Dendritic cell treated with granulocyte-macrophage colony-stimulating factor and Interleukin-4, amounts not matched to agents 40 ng/mL and 50 ng/mL, for 4 days (primary cell): ENCODE data around the gene CASKIN1.
"Not testable (repeated sequence)": the region's sequence is repeated elsewhere in the genome, so short reads cannot be mapped to it uniquely, and the experiment has no call there.

Source experiments
- H3K27ac Mint-ChIP-seq: one replicate; pipeline ENCODE4 v1.8.0; 2022; ENCODE audit warnings: mild to moderate bottlenecking, mixed read lengths
- H3K27me3 Mint-ChIP-seq: one replicate; pipeline ENCODE4 v1.8.0; 2022; ENCODE audit warnings: mild to moderate bottlenecking, mixed read lengths
- H3K36me3 Mint-ChIP-seq: one replicate; pipeline ENCODE4 v1.8.0; 2022; ENCODE audit warnings: low read depth, mixed read lengths
- H3K4me1 Mint-ChIP-seq: one replicate; pipeline ENCODE4 v1.8.0; 2022; ENCODE audit warnings: low read depth, mixed read lengths
- H3K4me3 Mint-ChIP-seq: one replicate; pipeline ENCODE4 v1.8.0; 2022; ENCODE audit warnings: mild to moderate bottlenecking, moderate library complexity, mixed read lengths
- H3K9me3 Mint-ChIP-seq: one replicate; pipeline ENCODE4 v1.8.0; 2022; ENCODE audit warnings: mixed read lengths
- intact Hi-C: fragments of 100-400 bp; cut with micrococcal nuclease; formaldehyde crosslinking; loops from one replicate; pipeline ENCODE4 v1.15.0; 2022

CASKIN1 gene

DNA sequence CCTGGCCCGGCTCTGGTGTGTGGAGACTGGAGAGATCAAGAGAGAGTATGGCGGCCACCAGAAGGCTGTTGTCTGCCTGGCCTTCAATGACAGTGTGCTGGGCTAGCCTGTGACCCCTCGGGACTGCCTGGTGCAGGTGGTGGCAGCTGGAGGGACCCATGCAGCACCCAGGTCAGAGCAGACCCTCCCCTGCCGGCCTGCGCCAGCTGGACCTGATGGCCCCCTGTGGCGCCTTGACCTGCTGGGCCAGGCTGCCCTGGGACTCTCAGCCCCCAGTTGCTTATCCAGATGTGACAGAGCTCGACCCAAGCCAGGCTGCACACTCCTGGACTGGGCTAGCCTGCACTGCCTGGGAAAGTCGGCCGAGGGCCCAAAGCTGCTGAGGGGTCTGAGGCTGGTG, 12.4 kb upstream of the CASKIN1 start:
- intact Hi-C loops: no loop called here
- Mint-ChIP-seq H3K4me3 (no peak overlapping the region), H3K9me3 (no peaks in the 10 kb centered on the region), H3K36me3 (peaks cover 78% of the 10 kb centered on the region), H3K27ac (no peak overlapping the region), H3K4me1 (peaks cover 68% of the 10 kb centered on the region), H3K27me3 (no peaks in the 10 kb centered on the region)

DNA sequence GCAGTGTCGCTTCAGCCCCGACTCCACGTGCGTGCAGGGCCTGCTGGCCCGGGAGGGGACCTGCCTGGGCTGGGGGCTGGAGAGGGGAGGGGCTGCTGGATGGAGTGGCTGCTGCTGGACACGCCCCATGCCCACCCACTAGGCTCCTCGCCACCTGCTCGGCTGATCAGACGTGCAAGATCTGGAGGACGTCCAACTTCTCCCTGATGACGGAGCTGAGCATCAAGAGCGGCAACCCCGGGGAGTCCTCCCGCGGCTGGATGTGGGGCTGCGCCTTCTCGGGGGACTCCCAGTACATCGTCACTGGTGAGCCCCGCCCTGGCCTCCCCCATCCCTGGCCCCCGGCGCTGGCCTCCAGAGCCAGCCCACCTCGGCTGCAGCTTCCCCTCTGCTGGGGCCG, 11.9 kb upstream of the CASKIN1 start:
- intact Hi-C loops: no loop called here
- Mint-ChIP-seq H3K27me3 (peaks cover 2% of the 10 kb centered on the region), H3K36me3 (peaks cover 73% of the 10 kb centered on the region), H3K9me3 (no peaks in the 10 kb centered on the region), H3K4me3 (no peak overlapping the region), H3K27ac (no peak overlapping the region), H3K4me1 (peaks cover 68% of the 10 kb centered on the region)

DNA sequence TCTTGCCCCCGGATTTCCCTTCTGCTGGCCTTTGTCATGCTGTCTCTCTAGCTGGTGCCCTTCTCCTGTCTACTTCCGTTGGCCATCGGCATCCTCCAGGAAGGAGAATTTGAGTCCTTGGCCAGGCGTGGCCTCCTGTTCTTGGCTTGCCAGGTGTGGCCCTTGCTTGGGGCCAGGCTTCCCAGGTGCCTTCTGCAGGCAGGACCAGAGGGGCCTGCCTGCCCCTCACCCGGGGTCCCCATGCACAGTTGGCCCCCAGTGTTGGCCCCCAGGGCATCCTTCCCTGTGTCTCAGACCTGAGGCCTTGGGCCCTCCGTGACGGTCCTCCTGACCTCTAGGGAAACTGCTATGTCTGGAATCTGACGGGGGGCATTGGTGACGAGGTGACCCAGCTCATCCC, 11.5 kb upstream of the CASKIN1 start:
- intact Hi-C loops: no loop called here
- no peaks in the 10 kb centered on the region for H3K9me3 Mint-ChIP-seq
- peaks cover 69% of the 10 kb centered on the region for H3K36me3 Mint-ChIP-seq
- peaks cover 4% of the 10 kb centered on the region for H3K27me3 Mint-ChIP-seq
- no peak overlapping the region for H3K4me3 Mint-ChIP-seq
- H3K27ac Mint-ChIP-seq: no peak overlapping the region
- H3K4me1 Mint-ChIP-seq: peaks cover 65% of the 10 kb centered on the region

DNA sequence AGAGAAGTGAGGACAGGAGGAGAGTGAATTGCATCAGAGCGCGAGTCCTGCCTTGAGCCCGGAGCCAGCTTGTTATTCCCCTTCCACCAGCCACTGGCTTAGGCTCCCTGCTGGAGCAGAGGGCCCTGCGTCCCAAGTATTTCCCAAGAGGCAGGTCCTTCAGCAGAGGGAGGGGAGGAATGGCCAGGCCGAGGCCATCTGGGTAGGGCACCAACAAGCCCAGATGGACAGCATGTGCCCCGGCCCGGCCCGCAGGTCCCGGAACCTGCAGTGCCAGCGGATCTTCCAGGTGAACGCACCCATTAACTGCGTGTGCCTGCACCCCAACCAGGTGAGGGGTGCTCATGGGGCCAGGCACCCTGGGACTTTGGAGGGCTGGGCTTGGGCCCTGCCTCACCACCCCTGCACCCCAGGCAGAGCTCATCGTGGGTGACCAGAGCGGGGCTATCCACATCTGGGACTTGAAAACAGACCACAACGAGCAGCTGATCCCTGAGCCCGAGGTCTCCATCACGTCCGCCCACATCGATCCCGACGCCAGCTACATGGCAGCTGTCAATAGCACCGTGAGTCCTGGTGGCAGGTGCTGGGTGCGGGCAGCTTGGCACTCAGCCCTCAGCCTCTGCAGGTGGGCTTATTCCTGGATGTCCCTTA, 10.5 kb upstream of the CASKIN1 start:
- Mint-ChIP-seq H3K9me3 (no peaks in the 10 kb centered on the region), H3K36me3 (peaks cover 59% of the 10 kb centered on the region), H3K27me3 (peaks cover 10% of the 10 kb centered on the region), H3K27ac (peak overlapping the region; percentile 86), H3K4me3 (no peak overlapping the region), H3K4me1 (peaks cover 56% of the 10 kb centered on the region)
- intact Hi-C loops: no loop called here

DNA sequence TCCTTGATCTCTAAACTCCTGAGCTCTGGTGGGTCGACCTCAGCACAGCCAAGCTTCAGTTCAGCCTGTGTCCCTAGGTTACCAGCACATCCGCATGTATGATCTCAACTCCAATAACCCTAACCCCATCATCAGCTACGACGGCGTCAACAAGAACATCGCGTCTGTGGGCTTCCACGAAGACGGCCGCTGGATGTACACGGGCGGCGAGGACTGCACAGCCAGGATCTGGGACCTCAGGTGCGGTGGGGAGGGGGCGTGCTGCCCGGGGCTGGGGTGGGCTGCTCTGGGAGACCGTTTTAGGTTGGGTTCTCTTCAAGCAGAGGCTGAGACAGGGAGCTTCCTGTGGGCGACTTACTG, 10.0 kb upstream of the CASKIN1 start:
- Mint-ChIP-seq H3K9me3 (no peaks in the 10 kb centered on the region), H3K27me3 (peaks cover 15% of the 10 kb centered on the region), H3K27ac (peak overlapping the region; percentile 86), H3K36me3 (peaks cover 54% of the 10 kb centered on the region), H3K4me3 (peak overlapping the region; percentile 85), H3K4me1 (peaks cover 50% of the 10 kb centered on the region)
- intact Hi-C loops: no loop called here

DNA sequence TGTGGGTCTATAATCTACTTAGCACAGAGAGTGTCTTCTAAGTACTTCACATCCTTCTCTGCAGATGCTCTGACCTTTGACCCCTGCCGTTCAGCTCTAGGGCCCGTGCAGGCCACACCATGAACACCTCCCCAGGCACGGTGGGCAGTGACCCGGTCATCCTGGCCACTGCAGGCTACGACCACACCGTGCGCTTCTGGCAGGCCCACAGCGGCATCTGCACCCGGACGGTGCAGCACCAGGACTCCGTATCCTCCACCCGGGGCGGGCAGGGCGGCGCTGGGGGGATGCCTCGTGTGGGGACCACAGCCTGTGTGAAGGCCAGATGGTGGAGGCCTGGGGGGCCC, 9.5 kb upstream of the CASKIN1 start:
- H3K27me3 Mint-ChIP-seq: peaks cover 17% of the 10 kb centered on the region
- intact Hi-C loops: loop anchor here (1.0 kb wide), 2 partner anchors 17 to 51 kb away; partner anchors contain the start of genes E4F1 and TRAF7
- H3K27ac Mint-ChIP-seq: peak overlapping the region; percentile 86
- H3K4me3 Mint-ChIP-seq: peak overlapping the region; percentile 85
- H3K4me1 Mint-ChIP-seq: peaks cover 50% of the 10 kb centered on the region
- H3K36me3 Mint-ChIP-seq: peaks cover 49% of the 10 kb centered on the region
- H3K9me3 Mint-ChIP-seq: no peaks in the 10 kb centered on the region

DNA sequence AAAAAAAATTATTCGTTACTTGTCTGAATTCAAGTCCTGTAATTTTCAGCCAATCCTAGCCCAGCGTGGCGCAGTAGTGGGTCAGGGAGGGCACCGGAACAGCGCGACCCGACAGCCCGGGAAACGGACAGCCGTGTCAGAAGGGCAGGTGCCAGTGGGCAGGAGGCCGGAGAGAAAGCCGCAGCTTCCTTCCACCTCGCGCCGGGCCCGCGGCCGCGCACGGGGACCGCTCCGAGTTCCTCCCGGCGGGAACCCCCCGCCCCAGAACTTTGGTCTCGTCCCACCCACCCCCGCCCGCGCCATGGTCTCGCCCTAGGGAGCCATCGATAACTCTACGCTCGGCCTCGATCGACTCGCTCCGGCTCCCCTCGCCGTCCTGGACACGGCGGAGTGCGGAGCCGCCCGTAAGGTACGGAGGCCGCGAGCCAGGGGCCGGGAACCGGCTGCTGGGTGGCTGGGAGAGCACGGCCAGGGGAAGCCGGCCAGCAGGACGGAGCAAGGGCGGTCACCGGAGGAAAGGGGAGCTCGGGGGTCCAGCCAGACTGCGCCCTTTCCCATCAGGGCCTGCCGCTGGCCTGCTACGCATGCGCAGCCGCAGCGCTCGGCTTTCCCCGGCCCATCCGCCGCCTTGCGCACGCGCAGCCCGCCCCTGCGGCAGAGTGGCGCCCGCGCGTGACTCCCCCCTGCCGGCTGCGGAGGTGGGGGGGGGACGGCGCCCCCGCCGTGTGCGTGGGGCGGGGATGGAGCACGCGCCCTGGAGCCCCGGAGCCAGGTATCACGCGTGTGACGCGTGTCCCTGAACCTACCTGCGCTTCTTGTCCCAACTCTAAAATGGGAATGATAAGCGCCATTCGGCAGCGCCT, 8.9 kb upstream of the CASKIN1 start, which contains the start of gene MLST8:
Gene MLST8 (plus strand): TSS at position 351 of the 863 bp plus-strand sequence. CDS start 632 bp downstream, outside the sequence.
- Mint-ChIP-seq H3K27ac (peak within 1 kb of the TSS; percentile 86), H3K9me3 (no peaks in the 10 kb centered on the region), H3K4me1 (peaks cover 47% of the 10 kb centered on the region), H3K27me3 (peaks cover 21% of the 10 kb centered on the region), H3K4me3 (peak within 1 kb of the TSS; percentile 85), H3K36me3 (peaks cover 43% of the 10 kb centered on the region)
- intact Hi-C loops: loop anchor here (1.0 kb wide), 2 partner anchors 18 to 50 kb away; partner anchors contain the start of genes E4F1 and TRAF7

DNA sequence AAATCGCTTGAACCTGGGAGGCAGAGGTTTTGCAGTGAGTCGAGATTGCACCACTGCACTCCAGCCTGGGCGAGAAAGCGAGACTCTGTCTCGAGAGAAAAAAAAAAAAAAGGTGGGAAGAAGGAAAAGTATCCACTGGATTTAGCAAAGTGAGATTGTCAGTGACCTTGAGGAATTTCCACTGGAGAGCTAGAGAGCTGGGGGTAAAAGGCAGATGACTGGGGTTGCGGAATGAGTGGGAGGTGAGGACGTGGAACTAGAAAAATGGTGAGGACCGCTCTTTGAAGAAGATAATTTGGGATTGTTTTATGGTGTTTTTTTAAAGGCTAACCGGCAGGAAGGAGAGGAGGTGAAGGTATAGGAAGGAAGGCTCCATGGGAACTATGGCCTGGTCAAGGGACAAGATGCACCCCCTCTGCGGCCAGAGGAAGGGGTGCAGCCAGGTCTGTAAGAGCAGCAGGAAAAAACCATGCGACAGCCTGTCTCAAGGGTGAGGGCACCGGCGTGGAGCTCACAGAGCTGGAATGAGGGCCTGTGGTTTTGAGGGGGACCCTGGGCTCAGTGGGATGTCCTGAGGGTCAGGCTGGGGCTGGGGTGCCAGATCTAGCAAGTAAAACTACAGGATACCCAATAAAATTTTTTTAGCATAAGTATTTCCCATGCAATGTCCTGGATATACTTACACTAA, 8.2 kb upstream of the CASKIN1 start:
- Mint-ChIP-seq H3K4me1 (peaks cover 44% of the 10 kb centered on the region), H3K27ac (peak overlapping the region; percentile 86), H3K36me3 (peaks cover 36% of the 10 kb centered on the region), H3K4me3 (peak overlapping the region; percentile 85), H3K9me3 (no peaks in the 10 kb centered on the region), H3K27me3 (peaks cover 28% of the 10 kb centered on the region)
- intact Hi-C loops: loop anchor here (1.0 kb wide), 2 partner anchors 19 to 49 kb away; partner anchors contain the start of genes E4F1 and TRAF7

DNA sequence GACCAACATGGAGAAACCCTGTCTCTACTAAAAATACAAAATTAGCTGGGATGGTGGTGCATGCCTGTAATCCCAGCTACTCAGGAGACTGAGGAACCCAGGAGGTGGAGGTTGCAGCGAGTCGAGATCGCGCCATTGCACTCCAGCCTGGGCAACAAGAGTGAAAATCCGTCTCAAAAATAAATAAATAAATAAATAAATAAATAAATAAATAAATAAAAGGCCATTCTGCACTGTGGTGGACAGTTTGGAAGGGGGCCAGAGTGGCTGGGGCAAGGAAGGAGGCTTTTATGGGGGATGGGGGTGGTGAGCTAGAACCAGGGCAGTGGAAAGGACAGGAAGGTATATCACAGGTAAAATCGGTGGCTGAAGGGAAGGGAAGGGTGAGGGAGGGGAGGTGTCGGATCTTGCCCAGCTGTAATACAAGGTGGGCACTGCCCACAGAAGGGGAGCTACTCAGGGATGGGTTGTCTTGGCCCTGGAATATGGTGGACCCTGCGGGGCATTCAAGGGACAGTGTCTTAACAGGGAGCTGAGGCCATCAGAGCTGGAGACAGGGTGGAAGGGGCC, 6.8 kb upstream of the CASKIN1 start:
- Mint-ChIP-seq H3K4me1 (peaks cover 42% of the 10 kb centered on the region), H3K36me3 (peaks cover 22% of the 10 kb centered on the region)
- intact Hi-C loops: not testable (repeated sequence)

DNA sequence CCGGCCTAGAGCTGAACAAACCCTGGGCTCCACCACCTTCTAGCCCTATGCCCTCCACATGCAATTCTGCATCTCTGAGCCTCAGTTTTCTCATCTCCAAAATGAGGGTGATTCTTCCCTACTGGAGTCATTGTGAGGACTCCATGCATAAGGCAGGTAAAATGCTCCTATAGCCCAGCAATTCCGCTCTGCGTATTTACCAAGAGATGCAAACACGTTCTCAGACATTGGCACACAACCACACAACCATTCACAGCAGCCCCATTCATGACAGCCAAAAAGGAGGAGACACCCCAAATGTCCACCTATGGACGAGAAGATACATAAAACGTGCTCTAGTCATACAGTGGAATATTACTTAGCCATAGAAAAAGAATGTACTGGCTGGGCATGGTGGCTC, 3.9 kb upstream of the CASKIN1 start:
- peaks cover 17% of the 10 kb centered on the region for H3K4me1 Mint-ChIP-seq
- no peaks in the 10 kb centered on the region for H3K36me3 Mint-ChIP-seq
- H3K9me3 Mint-ChIP-seq: no peaks in the 10 kb centered on the region
- no peak overlapping the region for H3K4me3 Mint-ChIP-seq
- intact Hi-C loops: no loop called here
- no peak overlapping the region for H3K27ac Mint-ChIP-seq
- peaks cover 63% of the 10 kb centered on the region for H3K27me3 Mint-ChIP-seq

More for the DNA sequence above, 6.8 kb upstream of the CASKIN1 start:
- H3K9me3 Mint-ChIP-seq, H3K4me3 Mint-ChIP-seq: not testable (repeated sequence)
- Mint-ChIP-seq H3K27me3 (peaks cover 42% of the 10 kb centered on the region), H3K27ac (peak overlapping the region; percentile 20)

DNA sequence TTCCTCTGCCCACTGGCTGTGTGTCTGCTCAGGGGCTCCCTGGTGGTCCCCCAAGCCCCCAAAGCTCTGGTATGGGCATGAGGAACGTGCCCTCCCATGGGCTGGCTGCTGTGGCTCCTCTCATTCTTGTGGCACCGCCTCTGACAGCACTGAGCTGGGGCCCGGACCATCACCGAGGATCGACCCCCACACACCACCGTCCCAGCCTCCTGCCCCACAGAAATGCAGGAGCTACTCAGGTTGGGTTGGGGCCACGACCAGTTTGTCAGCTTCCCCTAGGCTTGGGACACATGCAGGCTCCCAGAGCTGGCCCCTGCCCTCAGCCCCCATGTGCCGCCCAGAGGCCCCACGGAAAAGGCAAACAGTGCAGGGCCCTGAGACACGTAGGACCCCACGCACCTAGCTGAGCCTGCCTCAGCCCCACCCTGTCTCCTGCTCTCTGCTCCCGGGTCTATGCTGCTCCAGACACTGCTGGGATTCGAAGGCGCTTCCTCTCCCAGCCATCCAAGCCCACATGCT, 3.3 kb upstream of the CASKIN1 start:
- H3K27ac Mint-ChIP-seq: no peak overlapping the region
- no peak overlapping the region for H3K4me3 Mint-ChIP-seq
- peaks cover 15% of the 10 kb centered on the region for H3K4me1 Mint-ChIP-seq
- H3K27me3 Mint-ChIP-seq: peaks cover 69% of the 10 kb centered on the region
- H3K9me3 Mint-ChIP-seq: no peaks in the 10 kb centered on the region
- intact Hi-C loops: no loop called here
- H3K36me3 Mint-ChIP-seq: no peaks in the 10 kb centered on the region

DNA sequence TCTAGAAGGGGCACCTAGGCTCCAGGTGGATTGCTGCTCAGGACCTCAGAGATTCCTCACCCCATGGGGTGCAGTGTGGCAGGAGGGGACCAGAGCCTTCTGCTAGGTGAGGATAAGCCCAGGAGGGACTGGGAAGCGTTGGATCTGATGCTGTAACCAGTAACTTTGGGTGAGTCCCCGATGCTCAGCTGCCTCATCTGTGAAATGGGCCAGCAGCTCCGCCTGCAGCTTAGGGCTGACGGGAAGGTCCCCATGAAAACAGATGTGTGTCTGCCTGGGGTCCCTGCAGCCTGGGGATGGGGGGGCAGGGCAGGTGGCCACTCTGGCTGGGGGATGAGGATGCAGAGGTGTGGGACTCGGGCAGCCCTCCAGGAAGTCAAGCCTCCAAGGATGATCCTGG, 2.7 kb upstream of the CASKIN1 start:
- no peak overlapping the region for H3K27ac Mint-ChIP-seq
- no peak overlapping the region for H3K4me3 Mint-ChIP-seq
- no peaks in the 10 kb centered on the region for H3K9me3 Mint-ChIP-seq
- intact Hi-C loops: no loop called here
- H3K36me3 Mint-ChIP-seq: no peaks in the 10 kb centered on the region
- H3K4me1 Mint-ChIP-seq: peaks cover 9% of the 10 kb centered on the region
- peaks cover 75% of the 10 kb centered on the region for H3K27me3 Mint-ChIP-seq

DNA sequence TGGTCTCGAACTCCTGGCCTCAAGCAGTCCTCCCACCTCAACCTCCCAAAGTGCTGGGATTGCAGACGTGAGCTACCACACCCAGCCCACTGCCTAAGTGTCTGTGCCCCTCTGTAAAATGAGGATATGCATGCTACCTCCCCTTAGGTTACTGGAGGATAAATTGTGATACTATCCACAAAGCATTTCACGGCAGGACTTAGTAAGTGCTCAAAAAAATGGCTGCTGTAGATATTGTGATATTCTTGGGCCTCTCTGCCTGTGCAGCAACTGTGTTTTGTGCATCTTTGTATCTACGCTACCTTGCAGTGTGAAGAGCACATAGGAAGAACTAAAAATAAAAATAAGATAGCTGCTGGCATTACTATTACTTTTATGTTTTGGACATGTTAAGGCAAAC, 1.9 kb upstream of the CASKIN1 start:
- H3K9me3 Mint-ChIP-seq: no peaks in the 10 kb centered on the region
- peaks cover 80% of the 10 kb centered on the region for H3K27me3 Mint-ChIP-seq
- peaks cover 1% of the 10 kb centered on the region for H3K4me1 Mint-ChIP-seq
- no peak overlapping the region for H3K27ac Mint-ChIP-seq
- intact Hi-C loops: no loop called here
- no peaks in the 10 kb centered on the region for H3K36me3 Mint-ChIP-seq
- H3K4me3 Mint-ChIP-seq: no peak overlapping the region
